ENCODE data around the gene CEP128.

Gene CEP128

GRCh38 chr14:80681651-80682050, 259.9 kb downstream of the CEP128 start:
- Histone ChIP-seq H3K9me3 (ENCODE audit: control insufficient read depth, insufficient read depth, low read length) (peaks cover 5% of the 10 kb centered on the region; the same call in 1 of the 2 replicates), H4K20me1 (ENCODE audit: control insufficient read depth, insufficient read depth, low read depth, low read length) (no peaks in the 10 kb centered on the region), H3K9me2 (replicated peaks; ENCODE audit: control insufficient read depth, low read length) (no peaks in the 10 kb centered on the region), H3K27ac (ENCODE audit: low read depth, low read length) (no peak overlapping the region), H3K4me1 (ENCODE audit: control insufficient read depth, low read length) (no peaks in the 10 kb centered on the region), H3K27me3 (ENCODE audit: control insufficient read depth, low read length) (no peaks in the 10 kb centered on the region), H3K36me3 (ENCODE audit: control insufficient read depth, low read length) (no peaks in the 10 kb centered on the region; the same call in 1 of the 2 replicates), H3F3A (ENCODE audit: control insufficient read depth, insufficient read depth) (no peaks in the 10 kb centered on the region), H3K4me2 (ENCODE audit: low read length) (no peak overlapping the region), H3K4me3 (ENCODE audit: low read length) (no peak overlapping the region), H3K79me2 (ENCODE audit: control insufficient read depth, low read length) (no peaks in the 10 kb centered on the region)
- no peak for TF ChIP-seq CTCF (IDR thresholded peaks at IDR 0.05; ENCODE audit: low read depth, low read length, poor library complexity, severe bottlenecking)
- TF ChIP-seq EZH2phosphoT487 (IDR thresholded peaks at IDR 0.05; ENCODE audit: borderline replicate concordance, low read length), result no peak

GRCh38 chr14:80679273-80679672, 262.3 kb downstream of the CEP128 start:
- no peak for TF ChIP-seq EZH2phosphoT487 (IDR thresholded peaks at IDR 0.05; ENCODE audit: borderline replicate concordance, low read length)
- no peak for TF ChIP-seq CTCF (IDR thresholded peaks at IDR 0.05; ENCODE audit: low read depth, low read length, poor library complexity, severe bottlenecking)
- no peaks in the 10 kb centered on the region for H3F3A ChIP-seq (ENCODE audit: control insufficient read depth, insufficient read depth)
- peaks cover 5% of the 10 kb centered on the region; the same call in 1 of the 2 replicates for H3K9me3 ChIP-seq (ENCODE audit: control insufficient read depth, insufficient read depth, low read length)
- H3K79me2 ChIP-seq (ENCODE audit: control insufficient read depth, low read length), result no peaks in the 10 kb centered on the region
- H3K4me2 ChIP-seq (ENCODE audit: low read length), result no peak overlapping the region
- no peak overlapping the region for H3K27ac ChIP-seq (ENCODE audit: low read depth, low read length)
- no peaks in the 10 kb centered on the region; the same call in 1 of the 2 replicates for H3K36me3 ChIP-seq (ENCODE audit: control insufficient read depth, low read length)
- no peaks in the 10 kb centered on the region for H3K4me1 ChIP-seq (ENCODE audit: control insufficient read depth, low read length)
- H3K27me3 ChIP-seq (ENCODE audit: control insufficient read depth, low read length), result no peaks in the 10 kb centered on the region
- H3K4me3 ChIP-seq (ENCODE audit: low read length), result no peak overlapping the region
- no peaks in the 10 kb centered on the region for H3K9me2 ChIP-seq (replicated peaks; ENCODE audit: control insufficient read depth, low read length)
- no peaks in the 10 kb centered on the region for H4K20me1 ChIP-seq (ENCODE audit: control insufficient read depth, insufficient read depth, low read depth, low read length)

- Histone ChIP-seq H4K20me1 (ENCODE audit: control insufficient read depth, insufficient read depth, low read depth, low read length) (no peaks in the 10 kb centered on the region), H3K4me1 (ENCODE audit: control insufficient read depth, low read length) (no peaks in the 10 kb centered on the region), H3K9me3 (ENCODE audit: control insufficient read depth, insufficient read depth, low read length) (peaks cover 5% of the 10 kb centered on the region; the same call in 1 of the 2 replicates), H3K9me2 (replicated peaks; ENCODE audit: control insufficient read depth, low read length) (no peaks in the 10 kb centered on the region), H3F3A (ENCODE audit: control insufficient read depth, insufficient read depth) (no peaks in the 10 kb centered on the region), H3K36me3 (ENCODE audit: control insufficient read depth, low read length) (no peaks in the 10 kb centered on the region; the same call in 1 of the 2 replicates), H3K27me3 (ENCODE audit: control insufficient read depth, low read length) (no peaks in the 10 kb centered on the region), H3K4me3 (ENCODE audit: low read length) (no peak overlapping the region), H3K79me2 (ENCODE audit: control insufficient read depth, low read length) (no peaks in the 10 kb centered on the region), H3K27ac (ENCODE audit: low read depth, low read length) (no peak overlapping the region), H3K4me2 (ENCODE audit: low read length) (no peak overlapping the region)
- TF ChIP-seq CTCF (IDR thresholded peaks at IDR 0.05; ENCODE audit: low read depth, low read length, poor library complexity, severe bottlenecking), result no peak
- no peak for TF ChIP-seq EZH2phosphoT487 (IDR thresholded peaks at IDR 0.05; ENCODE audit: borderline replicate concordance, low read length)
Observed at GRCh38 chr14:80678436-80678835, 263.1 kb downstream of the CEP128 start.
